Thoracic aorta (tissue), 2 donors: ENCODE results near the gene STH. TPM values are rescaled to one million over a fixed set of nuclear protein-coding genes. Genes with fewer than 3 reads are reported as not detected.

Source experiments
- ATAC-seq: fragments of 150-250 bp; one replicate; pipeline ENCODE4 v1.8.0; 2017; ENCODE audit warnings: low read depth; ENCODE audit not compliant: insufficient number of reproducible peaks, low FRiP score
- DNase-seq: peaks from one replicate; pipeline ENCODE4 v3.0.0-alpha.2; 2020; ENCODE audit warnings: low spot score
- H3K27ac ChIP-seq, 2 donors: fragments of 200-600 bp; sonication (generic); 1 replicate in 1 of 2; 2 replicates in 1 of 2; pipeline ENCODE4 v1.5.1; 2016; ENCODE audit warnings: mild to moderate bottlenecking in 2 of 2, moderate library complexity in 2 of 2
- H3K27me3 ChIP-seq: fragments of 200-600 bp; sonication (generic); replicated peaks from 2 replicates; pipeline ENCODE4 v1.6.0; 2016; ENCODE audit warnings: mild to moderate bottlenecking; ENCODE audit not compliant: insufficient read depth
- H3K36me3 ChIP-seq: fragments of 200-600 bp; sonication (generic); one replicate; pipeline ENCODE4 v1.5.1; 2016
- H3K4me1 ChIP-seq, 2 donors: fragments of 200-600 bp; sonication (generic); 1 replicate in 1 of 2; 2 replicates in 1 of 2; pipeline versions ENCODE4 v1.5.1 to v1.6.0; 2016; ENCODE audit warnings: low read depth in 2 of 2, mild to moderate bottlenecking in 1 of 2; ENCODE audit not compliant: control insufficient read depth in 1 of 2
- H3K4me3 ChIP-seq: fragments of 200-600 bp; sonication (generic); 2 replicates; pipeline ENCODE4 v1.5.1; 2016; ENCODE audit warnings: mild to moderate bottlenecking
- H3K9me3 ChIP-seq: fragments of 200-600 bp; sonication (generic); 2 replicates; pipeline ENCODE4 v1.5.1; 2016
- total RNA-seq, 2 donors: library from RNA; depleted of rRNA; stranded (reverse); fragments of >200 nt; gene quantifications; one replicate each; pipeline versions ENCODE4 v1.1.0 to v1.2.3, GENCODE V29; 2016
- TF ChIP-seq, protein P1 (sequence below): fragments of 200-600 bp; sonication (generic); IDR thresholded peaks from one replicate; pipeline ENCODE4 v1.5.1; 2019; ENCODE audit warnings: antibody characterized with exemption

Gene STH
- total RNA-seq, 2 donors from 2014 or later, result not detected

DNA sequence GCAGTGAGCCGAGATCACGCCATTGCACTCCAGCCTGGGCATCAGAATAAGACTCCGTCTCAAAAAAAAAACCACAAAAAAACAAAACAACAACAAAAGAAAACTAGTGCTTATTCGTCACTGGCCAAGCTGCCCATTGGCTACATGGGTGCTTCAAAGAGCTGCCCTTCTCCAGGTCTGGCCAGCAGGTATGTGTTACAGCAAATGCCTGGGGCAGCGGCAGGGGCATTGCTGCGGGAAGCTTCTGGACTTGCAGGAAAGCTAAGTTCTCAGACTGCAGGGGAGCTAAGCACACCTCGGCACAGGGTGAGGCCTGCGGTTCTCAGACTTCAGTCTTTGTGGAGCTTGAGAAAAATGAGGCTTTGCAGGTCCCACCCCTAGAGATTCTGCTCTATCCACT lies 4.1 kb upstream of the STH start:
- no peaks in the 10 kb centered on the region for H3K9me3 ChIP-seq
- TF ChIP-seq, protein P1, sequence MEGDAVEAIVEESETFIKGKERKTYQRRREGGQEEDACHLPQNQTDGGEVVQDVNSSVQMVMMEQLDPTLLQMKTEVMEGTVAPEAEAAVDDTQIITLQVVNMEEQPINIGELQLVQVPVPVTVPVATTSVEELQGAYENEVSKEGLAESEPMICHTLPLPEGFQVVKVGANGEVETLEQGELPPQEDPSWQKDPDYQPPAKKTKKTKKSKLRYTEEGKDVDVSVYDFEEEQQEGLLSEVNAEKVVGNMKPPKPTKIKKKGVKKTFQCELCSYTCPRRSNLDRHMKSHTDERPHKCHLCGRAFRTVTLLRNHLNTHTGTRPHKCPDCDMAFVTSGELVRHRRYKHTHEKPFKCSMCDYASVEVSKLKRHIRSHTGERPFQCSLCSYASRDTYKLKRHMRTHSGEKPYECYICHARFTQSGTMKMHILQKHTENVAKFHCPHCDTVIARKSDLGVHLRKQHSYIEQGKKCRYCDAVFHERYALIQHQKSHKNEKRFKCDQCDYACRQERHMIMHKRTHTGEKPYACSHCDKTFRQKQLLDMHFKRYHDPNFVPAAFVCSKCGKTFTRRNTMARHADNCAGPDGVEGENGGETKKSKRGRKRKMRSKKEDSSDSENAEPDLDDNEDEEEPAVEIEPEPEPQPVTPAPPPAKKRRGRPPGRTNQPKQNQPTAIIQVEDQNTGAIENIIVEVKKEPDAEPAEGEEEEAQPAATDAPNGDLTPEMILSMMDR, result no peak
- ATAC-seq (no peak), DNase-seq (no peak)
- H3K4me3 ChIP-seq, result no peak overlapping the region
- H3K27me3 ChIP-seq, result no peaks in the 10 kb centered on the region
- H3K4me1 ChIP-seq, result peaks cover 0 to 5% of the 10 kb centered on the region in 2 donors
- H3K36me3 ChIP-seq, result no peaks in the 10 kb centered on the region
- no peak overlapping the region for H3K27ac ChIP-seq

- Histone ChIP-seq H3K4me3 (no peak overlapping the region), H3K36me3 (no peaks in the 10 kb centered on the region), H3K9me3 (no peaks in the 10 kb centered on the region), H3K27me3 (no peaks in the 10 kb centered on the region), H3K27ac (no peak overlapping the region), H3K4me1 (peaks cover 0 to 5% of the 10 kb centered on the region in 2 donors)
- no peak for DNase-seq
- TF ChIP-seq, protein P1, result no peak
- no peak for ATAC-seq
Observed at GRCh38 chr17:45995627-45996270, 3.3 kb upstream of the STH start.

- peaks cover 0 to 5% of the 10 kb centered on the region in 2 donors for H3K4me1 ChIP-seq
- DNase-seq, result no peak
- ATAC-seq, result no peak
- H3K36me3 ChIP-seq, result no peaks in the 10 kb centered on the region
- TF ChIP-seq, protein P1, result no peak
- H3K27me3 ChIP-seq, result no peaks in the 10 kb centered on the region
- no peak overlapping the region for H3K27ac ChIP-seq
- no peaks in the 10 kb centered on the region for H3K9me3 ChIP-seq
- no peak overlapping the region for H3K4me3 ChIP-seq
Observed at GRCh38 chr17:45996282-45996937, 2.6 kb upstream of the STH start.

- peaks cover 0 to 5% of the 10 kb centered on the region in 2 donors for H3K4me1 ChIP-seq
- DNase-seq, result no peak
- no peak for ATAC-seq
- H3K4me3 ChIP-seq, result no peak overlapping the region
- no peaks in the 10 kb centered on the region for H3K27me3 ChIP-seq
- no peaks in the 10 kb centered on the region for H3K9me3 ChIP-seq
- TF ChIP-seq, protein P1, result no peak
- no peak overlapping the region for H3K27ac ChIP-seq
- H3K36me3 ChIP-seq, result no peaks in the 10 kb centered on the region
Observed at GRCh38 chr17:45997166-45997565, 1.9 kb upstream of the STH start.

- Histone ChIP-seq H3K9me3 (no peaks in the 10 kb centered on the region), H3K4me3 (no peak overlapping the region), H3K36me3 (no peaks in the 10 kb centered on the region), H3K4me1 (peaks cover 0 to 6% of the 10 kb centered on the region in 2 donors), H3K27ac (no peak overlapping the region), H3K27me3 (no peaks in the 10 kb centered on the region)
- TF ChIP-seq, protein P1, result no peak
- ATAC-seq (no peak), DNase-seq (no peak)
Observed at GRCh38 chr17:45997624-45998023, 1.4 kb upstream of the STH start.
